ENCODE results near the gene SNX12. TPM values are rescaled to one million over a fixed set of nuclear protein-coding genes. Genes with fewer than 3 reads are reported as not detected.

SNX12 gene
- 62.0 and 62.9 TPM in 2 replicates for total RNA-seq

GRCh38 chrX:71068044-71068918 lies at the start of gene SNX12:
SNX12 (minus strand) TSS chrX:71068334; CDS start chrX:71068306, 28 bp downstream.

DNA sequence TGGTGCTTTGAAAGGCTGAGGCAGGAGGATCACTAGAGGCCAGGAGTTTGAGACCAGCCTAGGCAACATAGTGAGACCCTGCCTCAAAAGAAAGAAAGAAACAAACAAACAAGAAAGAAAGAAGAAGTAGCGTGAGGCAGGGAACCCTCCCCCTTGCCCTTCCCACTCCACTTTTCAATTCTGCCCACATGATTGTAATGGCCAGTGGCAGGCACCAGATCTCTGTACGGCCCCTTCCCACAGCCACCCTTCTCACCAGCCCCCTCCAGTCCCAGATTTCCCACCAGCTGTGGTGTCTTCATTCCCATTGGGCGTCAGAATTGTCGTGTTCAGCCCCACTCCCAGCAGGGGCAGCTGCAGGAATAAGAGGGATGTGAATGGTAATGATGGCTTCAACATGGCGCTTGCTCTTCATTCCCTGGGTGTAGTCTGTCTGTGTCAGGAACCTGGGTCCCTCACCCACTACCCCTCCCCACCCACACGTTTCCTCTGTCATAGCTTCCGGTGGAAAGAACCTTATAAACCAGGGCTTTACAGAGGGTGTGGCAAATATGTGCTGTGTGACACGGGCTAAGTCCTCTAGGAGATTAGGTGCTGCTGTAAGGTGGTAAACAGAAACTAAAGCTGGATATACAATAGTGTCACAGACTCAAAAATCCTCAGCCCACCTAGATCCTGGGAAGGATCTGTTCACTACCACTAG lies 43.2 kb upstream of the SNX12 start, which contains the start of gene IL2RG:
TSS of gene IL2RG (minus strand) at position 437 of the 703 bp plus-strand sequence. CDS start at position 399, 38 bp downstream.

DNA sequence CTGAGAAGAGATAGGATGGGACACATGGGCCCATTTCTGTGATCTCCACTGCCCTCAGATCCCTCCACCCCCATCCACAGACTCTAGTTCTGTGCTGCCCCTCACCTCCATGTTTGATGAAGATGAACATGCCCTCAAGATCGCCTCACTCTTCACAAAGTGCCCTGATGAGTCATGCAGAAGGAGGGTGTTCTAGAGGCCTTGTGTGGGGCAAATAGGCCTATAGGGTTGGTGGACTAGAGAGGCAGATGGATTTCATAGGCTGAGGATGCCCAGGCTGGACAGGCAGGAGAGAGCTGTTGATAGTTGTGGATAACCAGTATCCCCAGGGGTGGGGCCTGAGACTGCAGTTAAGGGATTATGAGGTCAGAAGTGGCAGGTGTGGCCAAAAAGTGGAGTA lies 38.3 kb upstream of the SNX12 start, which contains the start of gene CXorf65:
TSS of gene CXorf65 (minus strand) at position 314 of the 400 bp plus-strand sequence. CDS start at position 130, 184 bp downstream.

DNA sequence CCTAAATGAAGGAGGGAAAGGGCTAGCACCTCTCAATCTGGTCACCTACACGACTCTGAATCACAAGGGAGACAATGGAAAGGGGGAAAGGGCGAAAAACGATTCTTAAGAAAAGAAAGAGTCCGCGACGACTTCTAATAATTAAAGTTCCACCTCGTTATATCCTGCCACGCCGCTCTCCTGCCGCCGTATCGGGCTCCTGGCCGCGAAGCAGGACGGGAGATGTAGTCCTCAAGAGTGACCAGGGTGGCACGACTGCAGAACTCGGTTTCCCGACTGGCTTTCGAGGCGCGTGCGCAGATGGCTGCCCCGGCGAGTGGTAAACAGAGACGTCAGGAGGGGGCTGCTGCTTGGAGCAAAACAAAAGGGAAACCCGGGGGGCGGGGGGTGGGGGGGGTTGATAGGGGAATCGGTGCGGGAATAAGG lies 27.4 kb upstream of the SNX12 start, which contains the start of gene FOXO4:
TSS of gene FOXO4 (plus strand) at position 297 of the 426 bp plus-strand sequence. CDS start 678 bp downstream, outside the sequence.

Other genes starting within 250 kb of the SNX12 start
- not detected in 2 replicates for gene TEX11, start 159.6 kb downstream of the SNX12 start, total RNA-seq
- gene SLC7A3, start 137.2 kb downstream of the SNX12 start, total RNA-seq: not detected in 2 replicates
- gene FOXO4, start 27.5 kb upstream of the SNX12 start, total RNA-seq: 2.7 and 6.8 TPM in 2 replicates
- not detected in 2 replicates for gene CXorf65, start 38.4 kb upstream of the SNX12 start, total RNA-seq
- not detected in 2 replicates for gene IL2RG, start 43.2 kb upstream of the SNX12 start, total RNA-seq
- gene MED12, start 50.3 kb upstream of the SNX12 start, total RNA-seq: 10.4 and 12.8 TPM in 2 replicates
- under 0.01 TPM in 2 replicates for gene NLGN3, start 76.5 kb upstream of the SNX12 start, total RNA-seq
- not detected in 2 replicates for gene GJB1, start 154.9 kb upstream of the SNX12 start, total RNA-seq
- 11.3 and 13.5 TPM in 2 replicates for gene ZMYM3, start 185.8 kb upstream of the SNX12 start, total RNA-seq
- gene NONO, start 215.3 kb upstream of the SNX12 start, total RNA-seq: 307 and 422 TPM in 2 replicates
- gene ITGB1BP2, start 233.4 kb upstream of the SNX12 start, total RNA-seq: 1.2 and 1.7 TPM in 2 replicates

Data from regular cardiac myocyte (primary cell).